Mammary epithelial cell (primary cell): ENCODE measurements around the gene OPTC.

Experiments
- CTCF ChIP-seq, 2 donors: IDR thresholded peaks in 1 of 2; conservative IDR thresholded peaks in 1 of 2; 2 replicates each; pipeline ENCODE4 v1.5.1; 2011 to 2012; ENCODE audit warnings: inconsistent platforms in 2 of 2, low read length in 2 of 2, mild to moderate bottlenecking in 2 of 2, control low read depth in 1 of 2, low read depth in 1 of 2; ENCODE audit not compliant: insufficient read depth in 1 of 2; ENCODE audit errors: extremely low read depth in 1 of 2
- EZH2 ChIP-seq: IDR thresholded peaks from 2 replicates; pipeline ENCODE4 v1.6.1; 2012; ENCODE audit warnings: low read length, inconsistent platforms, borderline replicate concordance

- TF ChIP-seq CTCF (conservative IDR thresholded peaks at IDR 0.05 in 1 of 2, IDR thresholded peaks at IDR 0.05 in 1 of 2; ENCODE audit: extremely low read depth in 1 of 2, insufficient read depth in 1 of 2, low read depth in 1 of 2, low read length in 2 of 2) (no peak), EZH2 (no peak)
Measured at GRCh38 chr1:203473281-203473680, 20.7 kb upstream of the OPTC start.
